Cardiac fibroblast (primary cell): Measurements from ENCODE around the gene PCP4L1.
"Not testable (repeated sequence)": the region's sequence is repeated elsewhere in the genome, so short reads cannot be mapped to it uniquely, and the experiment has no call there.

Experiments used
- DNase-seq, 2 donors: peaks; one replicate each; pipeline versions ENCODE4 v3.0.0 to v3.0.0-alpha.2; 2010; ENCODE audit warnings: low read depth in 2 of 2
- H3K4me3 ChIP-seq, 2 donors: replicated peaks in 1 of 2; 1 replicate in 1 of 2; 2 replicates in 1 of 2; pipeline ENCODE4 v1.5.1; 2011; ENCODE audit warnings: low read depth in 2 of 2, low read length in 2 of 2, mild to moderate bottlenecking in 2 of 2, moderate library complexity in 1 of 2
- CTCF ChIP-seq: IDR thresholded peaks from one replicate; pipeline ENCODE4 v1.5.1; 2011; ENCODE audit warnings: low read depth, mild to moderate bottlenecking, low read length, inconsistent platforms

Gene PCP4L1

DNA sequence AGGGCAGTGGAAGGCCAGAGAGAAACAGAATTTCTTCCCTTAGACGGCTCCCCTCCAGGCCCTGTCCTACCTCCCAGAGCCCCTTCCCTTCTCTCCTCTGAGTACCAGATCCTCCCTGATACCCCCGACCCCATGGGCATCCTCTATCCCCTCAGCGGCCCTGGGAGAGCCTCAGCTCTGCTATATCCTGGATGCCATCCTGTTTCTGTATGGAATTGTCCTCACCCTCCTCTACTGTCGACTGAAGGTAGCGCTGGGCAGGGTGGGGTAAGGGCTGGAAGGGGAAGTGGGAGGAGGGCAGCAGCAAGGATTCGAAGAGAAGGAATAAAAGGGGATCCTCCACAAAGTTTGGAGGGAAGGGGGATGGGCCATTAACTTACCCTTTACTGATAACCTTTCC lies 40.7 kb upstream of the PCP4L1 start:
- TF ChIP-seq CTCF, result no peak
- no peak for DNase-seq
- no peak overlapping the region for H3K4me3 ChIP-seq

DNA sequence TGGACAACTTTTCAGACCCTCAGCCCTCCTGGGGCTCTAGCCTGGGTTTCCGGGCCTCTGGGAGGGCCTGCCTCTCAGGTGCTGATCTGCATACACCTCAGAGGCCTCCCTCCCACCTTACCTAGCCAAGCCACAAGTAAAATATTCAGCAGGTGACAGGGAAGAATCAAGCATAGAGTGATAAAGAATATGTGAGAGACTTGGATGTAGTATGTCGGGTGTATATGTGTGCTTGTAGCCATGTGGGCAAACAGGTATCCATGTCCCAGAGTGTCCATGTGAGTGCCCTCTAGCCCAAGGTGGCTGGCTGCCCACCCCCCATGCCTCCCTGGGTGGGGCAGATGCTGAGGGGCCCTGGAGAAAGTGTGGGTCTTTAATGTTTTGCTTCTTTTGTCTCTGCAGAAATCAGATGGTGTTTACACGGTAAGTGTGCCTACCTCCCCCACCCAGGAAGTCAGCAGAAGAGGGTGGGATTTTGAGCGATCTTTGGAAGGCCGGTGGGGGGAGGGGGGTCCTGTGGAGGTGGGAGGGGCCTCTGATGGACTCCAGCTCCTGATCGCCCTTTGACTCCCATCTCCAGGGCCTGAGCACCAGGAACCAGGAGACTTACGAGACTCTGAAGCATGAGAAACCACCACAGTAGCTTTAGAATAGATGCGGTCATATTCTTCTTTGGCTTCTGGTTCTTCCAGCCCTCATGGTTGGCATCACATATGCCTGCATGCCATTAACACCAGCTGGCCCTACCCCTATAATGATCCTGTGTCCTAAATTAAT lies 40.1 kb upstream of the PCP4L1 start:
- no peak overlapping the region for H3K4me3 ChIP-seq
- DNase-seq, result no peak
- no peak for TF ChIP-seq CTCF

GRCh38 chr1:161219078-161219892 lies 39.3 kb upstream of the PCP4L1 start:
- no peak overlapping the region for H3K4me3 ChIP-seq
- no peak for DNase-seq
- TF ChIP-seq CTCF, result no peak

GRCh38 chr1:161220002-161220401 lies 38.5 kb upstream of the PCP4L1 start:
- no peak for DNase-seq
- H3K4me3 ChIP-seq, result no peak overlapping the region
- TF ChIP-seq CTCF, result no peak

DNA sequence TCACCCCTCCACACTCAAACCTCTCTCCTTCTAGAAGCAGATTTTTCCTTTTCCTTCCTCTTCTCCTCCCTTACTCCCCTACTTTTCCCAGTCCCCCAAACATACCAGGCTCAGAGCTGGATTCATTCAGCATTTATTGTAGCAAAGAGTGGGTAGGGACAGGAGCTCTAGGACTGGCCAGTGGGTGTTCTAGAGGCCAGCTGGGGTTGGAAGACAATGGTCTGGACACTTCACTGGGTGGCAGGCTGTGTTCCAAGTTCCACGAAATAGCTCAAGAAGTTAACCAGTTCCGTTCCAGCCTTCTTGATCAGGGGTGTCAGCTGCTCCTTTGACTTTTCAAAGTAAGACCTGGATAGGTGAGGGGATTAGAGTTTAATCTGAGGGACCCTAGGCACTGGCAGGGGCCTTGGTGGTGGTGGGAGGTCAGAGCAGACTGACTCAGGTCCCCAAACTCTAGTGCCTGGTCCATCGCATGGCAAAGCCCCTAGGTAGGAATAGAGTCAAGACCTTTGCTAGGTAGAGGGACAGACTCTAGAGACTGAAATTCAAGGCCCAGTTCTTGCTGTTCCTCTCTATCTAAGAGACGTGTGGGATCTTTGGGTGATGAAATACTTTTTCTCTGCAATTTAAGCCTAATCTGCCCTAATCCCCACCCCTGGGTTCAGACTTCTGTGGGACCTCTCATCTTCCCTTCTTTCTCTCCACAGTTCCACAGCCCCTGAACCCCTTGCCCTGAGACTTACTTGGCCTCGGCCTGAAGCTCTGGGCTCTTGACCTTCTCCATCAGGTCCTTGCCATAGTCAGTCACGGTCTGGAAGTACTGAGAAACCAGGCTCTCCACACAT lies 36.1 kb upstream of the PCP4L1 start:
- no peak for DNase-seq
- H3K4me3 ChIP-seq, result no peak overlapping the region
- no peak for TF ChIP-seq CTCF

GRCh38 chr1:161223805-161224694 lies 34.5 kb upstream of the PCP4L1 start:
- no peak for TF ChIP-seq CTCF
- no peak for DNase-seq
- no peak overlapping the region for H3K4me3 ChIP-seq

GRCh38 chr1:161224695-161225087 lies 33.9 kb upstream of the PCP4L1 start:
- DNase-seq, H3K4me3 ChIP-seq: not testable (repeated sequence)
